ENCODE results near the gene CD300LG. TPM values are rescaled to one million over a fixed set of nuclear protein-coding genes. Genes with fewer than 3 reads are reported as not detected.
"Not testable (repeated sequence)": the region's sequence is repeated elsewhere in the genome, so short reads cannot be mapped to it uniquely, and the experiment has no call there.

Gene CD300LG, protein sequence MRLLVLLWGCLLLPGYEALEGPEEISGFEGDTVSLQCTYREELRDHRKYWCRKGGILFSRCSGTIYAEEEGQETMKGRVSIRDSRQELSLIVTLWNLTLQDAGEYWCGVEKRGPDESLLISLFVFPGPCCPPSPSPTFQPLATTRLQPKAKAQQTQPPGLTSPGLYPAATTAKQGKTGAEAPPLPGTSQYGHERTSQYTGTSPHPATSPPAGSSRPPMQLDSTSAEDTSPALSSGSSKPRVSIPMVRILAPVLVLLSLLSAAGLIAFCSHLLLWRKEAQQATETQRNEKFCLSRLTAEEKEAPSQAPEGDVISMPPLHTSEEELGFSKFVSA
- 100 to 1,000 TPM in 2 of 4 donors, 10 to 100 TPM in 2; 35.2 to 382 (median 96.5) TPM for total RNA-seq

- DNase-seq (ENCODE audit: low spot score): no peak
- ATAC-seq (ENCODE audit: low FRiP score): peak; percentile 20
- TF ChIP-seq, protein P1, sequence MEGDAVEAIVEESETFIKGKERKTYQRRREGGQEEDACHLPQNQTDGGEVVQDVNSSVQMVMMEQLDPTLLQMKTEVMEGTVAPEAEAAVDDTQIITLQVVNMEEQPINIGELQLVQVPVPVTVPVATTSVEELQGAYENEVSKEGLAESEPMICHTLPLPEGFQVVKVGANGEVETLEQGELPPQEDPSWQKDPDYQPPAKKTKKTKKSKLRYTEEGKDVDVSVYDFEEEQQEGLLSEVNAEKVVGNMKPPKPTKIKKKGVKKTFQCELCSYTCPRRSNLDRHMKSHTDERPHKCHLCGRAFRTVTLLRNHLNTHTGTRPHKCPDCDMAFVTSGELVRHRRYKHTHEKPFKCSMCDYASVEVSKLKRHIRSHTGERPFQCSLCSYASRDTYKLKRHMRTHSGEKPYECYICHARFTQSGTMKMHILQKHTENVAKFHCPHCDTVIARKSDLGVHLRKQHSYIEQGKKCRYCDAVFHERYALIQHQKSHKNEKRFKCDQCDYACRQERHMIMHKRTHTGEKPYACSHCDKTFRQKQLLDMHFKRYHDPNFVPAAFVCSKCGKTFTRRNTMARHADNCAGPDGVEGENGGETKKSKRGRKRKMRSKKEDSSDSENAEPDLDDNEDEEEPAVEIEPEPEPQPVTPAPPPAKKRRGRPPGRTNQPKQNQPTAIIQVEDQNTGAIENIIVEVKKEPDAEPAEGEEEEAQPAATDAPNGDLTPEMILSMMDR (IDR thresholded peaks at IDR 0.05): no peak
Measured at GRCh38 chr17:43846963-43847371, at the start of gene CD300LG. Gene CD300LG, plus strand, starts transcription at chr17:43847176. Its CDS starts 41 bp downstream, at chr17:43847217.

- DNase-seq (ENCODE audit: low spot score); ATAC-seq (ENCODE audit: low FRiP score): not testable (repeated sequence)
Measured at GRCh38 chr17:43798024-43798423, 49.0 kb upstream of the CD300LG start.

GRCh38 chr17:43799047-43799446, 47.9 kb upstream of the CD300LG start:
- TF ChIP-seq, protein P1 (IDR thresholded peaks at IDR 0.05): no peak
- ATAC-seq (ENCODE audit: low FRiP score) (no peak), DNase-seq (ENCODE audit: low spot score) (no peak)

DNA sequence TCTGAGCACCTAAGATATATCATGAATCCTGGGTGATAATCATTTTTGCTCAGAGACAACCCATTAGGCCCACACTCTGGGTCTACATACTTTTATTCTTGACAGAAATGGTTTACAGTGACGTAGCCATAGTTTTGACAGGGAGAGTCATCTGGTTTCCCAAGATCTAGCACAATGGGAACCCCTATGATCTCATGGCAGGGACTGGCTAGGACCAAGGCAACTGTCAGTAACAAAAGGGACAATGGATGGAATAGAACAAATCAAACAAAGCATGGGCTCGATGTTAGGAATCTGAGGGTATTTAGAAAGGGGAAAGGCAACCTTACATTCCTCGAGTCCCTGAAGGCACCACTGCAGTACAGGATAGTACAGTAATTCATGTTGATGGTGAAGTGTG, 46.2 kb upstream of the CD300LG start:
- ATAC-seq (ENCODE audit: low FRiP score) (no peak), DNase-seq (ENCODE audit: low spot score) (no peak)
- TF ChIP-seq, protein P1 (IDR thresholded peaks at IDR 0.05): no peak

- no peak for DNase-seq (ENCODE audit: low spot score)
- ATAC-seq (ENCODE audit: low FRiP score): no peak
- TF ChIP-seq, protein P1 (IDR thresholded peaks at IDR 0.05): no peak
Measured at GRCh38 chr17:43801844-43802243, 45.1 kb upstream of the CD300LG start.

- ATAC-seq (ENCODE audit: low FRiP score): no peak
- TF ChIP-seq, protein P1 (IDR thresholded peaks at IDR 0.05): no peak
- no peak for DNase-seq (ENCODE audit: low spot score)
Measured at GRCh38 chr17:43803758-43804157, 43.2 kb upstream of the CD300LG start.

- DNase-seq (ENCODE audit: low spot score) (no peak), ATAC-seq (ENCODE audit: low FRiP score) (no peak)
- TF ChIP-seq, protein P1 (IDR thresholded peaks at IDR 0.05): no peak
Measured at GRCh38 chr17:43805117-43805516, 41.9 kb upstream of the CD300LG start.
